GM19328 (cell line): ENCODE data around the gene SDK1.

Source experiments
- ATAC-seq: cut with Tn5 transposase; IDR thresholded peaks from one replicate; pipeline ENCODE4 v1.9.1; 2021; ENCODE audit warnings: mild to moderate bottlenecking, moderate library complexity; ENCODE audit not compliant: unreplicated experiment

The SDK1 gene

DNA sequence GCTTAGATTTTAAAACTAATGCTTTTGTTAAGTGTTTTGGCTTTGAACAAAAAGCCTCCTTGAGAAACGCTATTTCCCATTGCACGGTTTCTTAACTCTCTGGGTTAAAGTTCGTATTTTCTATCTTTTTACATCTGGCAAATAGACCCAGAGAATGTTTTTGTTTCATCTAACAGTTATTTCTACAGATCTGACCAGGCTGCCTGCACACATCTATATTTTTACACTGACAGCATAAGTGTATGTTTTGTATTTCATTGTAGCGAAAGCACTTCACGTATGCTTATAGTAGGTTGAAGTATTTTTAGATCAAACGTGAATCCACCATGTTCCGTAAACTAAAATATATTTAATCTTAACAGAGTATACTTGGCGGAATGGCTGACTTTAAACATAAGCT is 477.3 kb downstream of the SDK1 start:
- no peak for ATAC-seq

DNA sequence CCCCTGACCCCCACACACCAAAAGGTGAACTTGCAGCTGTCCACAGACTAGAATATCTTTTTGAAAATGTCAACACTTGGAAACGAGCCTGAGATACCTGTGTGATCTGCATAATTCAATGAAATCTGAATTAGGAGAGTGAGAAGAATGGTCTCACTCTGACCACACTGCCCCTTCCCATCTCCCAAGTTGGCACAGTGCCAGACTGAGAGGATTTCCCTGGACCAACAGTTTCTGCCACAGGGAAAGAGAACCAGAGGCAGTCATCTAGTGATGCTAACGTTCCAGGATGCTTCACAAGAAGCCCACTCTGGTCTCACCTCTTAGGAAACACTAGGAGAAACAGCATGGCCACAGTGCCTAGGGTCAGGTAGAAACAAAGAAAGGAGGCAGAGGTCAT is 479.0 kb downstream of the SDK1 start:
- no peak for ATAC-seq

GRCh38 chr7:3780525-3780924 is 479.5 kb downstream of the SDK1 start:
- ATAC-seq: no peak

- no peak for ATAC-seq
These were observed 480.6 kb downstream of the SDK1 start for GRCh38 chr7:3781607-3782006.

DNA sequence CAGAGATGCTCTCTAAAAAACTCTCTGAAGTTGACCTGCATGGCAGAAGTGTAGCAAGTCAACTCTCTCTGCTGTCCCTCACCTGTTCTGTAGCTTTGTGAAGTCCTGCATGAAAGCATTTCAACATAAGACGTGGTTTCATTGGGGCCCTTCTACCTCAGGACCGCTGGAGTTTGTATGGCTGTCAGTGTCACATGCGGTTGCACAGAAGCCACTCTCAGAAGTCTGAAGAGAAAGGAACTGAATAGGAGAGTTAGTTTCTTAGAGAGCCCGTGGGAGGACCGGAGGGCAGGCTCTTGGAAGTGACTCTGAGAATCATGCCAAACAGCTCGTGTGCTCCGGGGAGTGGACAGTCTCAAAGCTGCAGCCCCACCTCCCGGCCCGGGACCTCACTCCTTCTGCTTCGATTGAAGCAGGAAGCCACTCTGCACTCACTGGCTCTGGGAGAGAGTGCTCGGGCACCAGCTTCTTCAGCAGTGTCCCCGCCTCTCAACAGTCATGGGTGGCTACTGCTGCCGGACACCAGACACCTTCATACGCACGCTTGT is 486.7 kb downstream of the SDK1 start:
- ATAC-seq: no peak

DNA sequence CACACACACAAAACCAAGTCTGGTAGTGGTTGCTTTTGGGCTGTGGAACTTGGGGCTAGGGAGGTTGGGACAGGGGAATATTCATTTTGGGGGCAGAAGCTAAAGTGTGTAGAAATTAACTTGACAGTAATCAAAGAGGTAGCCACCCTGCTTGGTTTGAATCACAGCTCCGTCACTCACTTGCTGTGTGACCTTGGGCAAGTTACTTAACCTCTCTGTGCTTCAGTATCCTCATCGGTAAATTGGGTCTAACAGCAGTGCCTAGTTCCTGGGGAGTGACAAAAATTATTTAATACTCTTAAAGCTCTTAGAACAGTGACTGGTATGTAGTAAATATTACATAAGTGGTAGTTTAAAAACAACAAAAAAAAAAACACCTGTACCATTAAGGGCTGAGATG is 489.8 kb downstream of the SDK1 start:
- no peak for ATAC-seq

- no peak for ATAC-seq
These were observed 490.3 kb downstream of the SDK1 start for GRCh38 chr7:3791327-3791726.

DNA sequence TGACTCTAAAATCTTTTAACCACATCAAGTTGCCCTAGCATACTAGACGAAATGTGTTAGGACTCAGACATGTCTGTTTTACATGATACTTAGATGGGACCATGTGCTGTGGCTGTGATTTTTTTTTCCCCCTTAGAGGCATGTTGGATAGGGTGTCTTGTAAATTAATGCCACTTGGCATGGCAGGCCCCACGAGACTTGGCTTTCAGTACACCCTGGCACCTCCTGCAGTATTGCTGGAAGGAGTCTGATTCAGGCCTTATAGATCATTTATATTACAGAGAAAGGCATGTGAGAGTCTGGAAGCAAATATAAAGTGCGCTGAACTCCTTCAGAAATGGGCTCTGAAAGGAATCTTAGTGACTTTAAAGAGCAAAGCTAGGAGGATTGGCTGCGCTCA is 494.1 kb downstream of the SDK1 start:
- no peak for ATAC-seq

- no peak for ATAC-seq
These were observed 494.7 kb downstream of the SDK1 start for GRCh38 chr7:3795781-3796180.

DNA sequence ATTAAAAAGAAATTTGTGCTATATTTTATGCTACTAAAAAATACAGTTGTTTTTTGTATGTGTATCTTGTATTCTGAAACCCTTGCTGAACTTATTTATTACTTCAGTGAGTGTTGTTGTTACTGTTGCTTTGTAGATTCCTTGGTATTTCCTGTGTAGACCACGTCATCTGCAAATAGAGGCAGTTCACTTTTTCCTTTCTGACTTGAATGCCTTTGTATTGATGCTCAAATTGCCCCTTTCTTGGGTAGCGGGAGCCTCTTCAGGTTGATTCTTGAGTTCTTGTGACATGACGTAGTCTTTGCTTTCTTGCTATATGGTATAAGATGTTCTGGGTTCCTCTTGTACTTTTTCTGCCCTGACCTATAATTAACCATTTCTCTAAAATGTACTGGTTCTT is 504.1 kb downstream of the SDK1 start:
- ATAC-seq: no peak

DNA sequence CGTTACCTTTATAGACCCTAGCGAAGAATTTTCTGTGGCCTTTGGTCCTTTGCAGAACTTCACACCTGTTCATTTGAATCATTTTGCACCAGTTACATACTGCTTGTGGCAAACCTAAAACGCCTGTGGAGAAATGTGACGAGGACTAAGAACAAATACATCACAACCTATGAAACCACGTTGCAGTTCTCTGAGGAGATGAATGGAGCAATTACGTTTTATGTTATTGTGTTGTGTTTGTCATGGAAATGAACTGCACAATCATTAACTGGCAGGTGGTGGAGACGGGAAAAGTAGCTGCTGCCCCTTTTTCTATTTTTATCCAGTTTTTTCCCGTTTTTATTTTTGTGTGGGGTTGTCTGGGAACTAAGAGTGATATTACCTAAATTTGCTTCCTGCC is 505.5 kb downstream of the SDK1 start:
- ATAC-seq: no peak

DNA sequence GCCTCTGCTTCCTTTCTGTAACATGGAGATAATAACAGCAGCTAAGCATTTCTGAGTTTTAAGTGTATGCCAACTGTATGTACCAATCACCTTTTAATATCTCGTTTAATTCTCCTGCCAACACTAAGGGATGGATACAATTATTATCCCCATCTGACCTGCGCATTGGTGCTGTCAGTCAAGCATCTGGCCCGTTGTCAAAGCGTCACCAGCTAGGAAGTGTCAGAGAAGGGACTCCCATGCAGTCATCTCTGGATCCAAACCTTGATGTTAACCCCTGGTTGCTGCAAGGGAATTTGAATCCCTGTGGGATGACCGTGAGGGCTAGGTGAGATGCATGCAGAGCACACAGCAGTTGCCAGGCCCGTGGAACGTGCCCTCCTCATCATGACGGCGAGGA is 506.8 kb downstream of the SDK1 start:
- no peak for ATAC-seq

GRCh38 chr7:3821488-3821887 is 520.4 kb downstream of the SDK1 start:
- no peak for ATAC-seq

- no peak for ATAC-seq
These were observed 524.4 kb downstream of the SDK1 start for GRCh38 chr7:3825491-3825890.

- no peak for ATAC-seq
These were observed 531.1 kb downstream of the SDK1 start for GRCh38 chr7:3832199-3832598.

DNA sequence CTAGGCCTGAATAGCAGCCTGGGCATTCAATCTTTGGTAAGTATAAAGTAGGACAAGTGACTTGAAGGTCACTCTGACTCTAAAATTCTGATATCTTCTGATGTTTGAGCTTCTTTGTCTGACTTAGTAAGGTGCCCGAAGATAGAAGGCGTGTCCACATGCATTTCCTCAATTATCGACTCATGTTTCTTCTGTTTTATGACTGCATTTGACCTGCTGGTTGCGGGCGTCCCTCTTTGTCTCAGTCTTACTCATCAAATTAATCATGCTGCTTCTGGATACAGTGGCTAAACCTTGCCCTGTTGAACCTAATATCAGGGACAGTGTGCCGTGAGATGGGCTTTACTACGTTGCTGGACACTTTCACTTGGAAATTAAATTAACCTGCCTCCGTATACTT is 534.1 kb downstream of the SDK1 start:
- no peak for ATAC-seq

GRCh38 chr7:3836855-3837254 is 535.8 kb downstream of the SDK1 start:
- ATAC-seq: no peak

DNA sequence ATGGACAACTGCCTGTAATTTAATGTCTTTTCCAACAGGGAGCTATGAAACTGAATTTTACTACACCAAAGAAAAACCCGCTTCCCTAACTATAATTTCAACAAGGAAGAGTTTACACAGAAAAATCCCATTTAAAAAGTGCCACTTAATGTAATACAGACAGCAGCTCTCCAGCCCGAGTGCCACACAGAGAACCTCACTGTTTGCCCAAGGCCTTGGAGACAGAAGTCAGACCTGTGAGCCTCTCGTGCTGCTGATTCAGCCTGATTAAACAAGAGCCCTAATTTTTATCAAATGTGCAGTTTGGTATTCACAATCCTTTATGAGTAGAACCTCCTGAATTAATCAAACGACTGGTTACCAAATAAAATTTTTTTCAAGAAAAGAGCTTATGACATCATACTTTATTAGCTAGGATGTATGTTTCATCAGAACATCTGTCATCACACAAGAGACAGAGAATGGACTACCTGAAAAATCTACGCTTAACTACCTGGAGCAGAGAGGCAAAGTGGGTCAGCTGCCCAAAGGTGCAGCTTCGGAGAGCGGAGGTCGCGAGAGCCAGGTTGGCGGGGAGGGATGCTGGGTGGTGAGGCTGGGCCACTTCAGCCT is 543.6 kb downstream of the SDK1 start:
- no peak for ATAC-seq

DNA sequence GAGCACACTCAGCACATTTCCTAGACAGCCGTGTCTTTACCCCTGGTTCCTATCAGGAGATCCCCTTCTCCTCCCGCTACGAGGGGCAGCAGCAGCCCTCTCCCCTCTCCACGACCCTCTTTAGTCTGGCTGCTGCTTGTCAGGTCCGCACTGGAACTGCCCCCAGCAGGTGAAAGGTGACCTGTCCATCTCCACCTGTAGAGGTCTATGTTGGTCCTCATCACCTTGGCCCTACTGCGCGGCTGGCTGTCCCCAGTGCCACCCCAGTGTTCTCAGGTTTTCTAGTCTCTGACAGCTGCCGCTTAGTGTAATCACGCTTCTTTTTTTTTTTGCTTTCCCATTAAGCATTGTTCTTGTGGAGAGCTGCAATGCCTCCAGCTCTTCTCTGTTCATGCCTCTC is 545.7 kb downstream of the SDK1 start:
- ATAC-seq: no peak

- no peak for ATAC-seq
These were observed 546.3 kb downstream of the SDK1 start for GRCh38 chr7:3847336-3847735.

- ATAC-seq: no peak
These were observed 558.4 kb downstream of the SDK1 start for GRCh38 chr7:3859431-3859830.

GRCh38 chr7:3860932-3861331 is 559.9 kb downstream of the SDK1 start:
- ATAC-seq: no peak

DNA sequence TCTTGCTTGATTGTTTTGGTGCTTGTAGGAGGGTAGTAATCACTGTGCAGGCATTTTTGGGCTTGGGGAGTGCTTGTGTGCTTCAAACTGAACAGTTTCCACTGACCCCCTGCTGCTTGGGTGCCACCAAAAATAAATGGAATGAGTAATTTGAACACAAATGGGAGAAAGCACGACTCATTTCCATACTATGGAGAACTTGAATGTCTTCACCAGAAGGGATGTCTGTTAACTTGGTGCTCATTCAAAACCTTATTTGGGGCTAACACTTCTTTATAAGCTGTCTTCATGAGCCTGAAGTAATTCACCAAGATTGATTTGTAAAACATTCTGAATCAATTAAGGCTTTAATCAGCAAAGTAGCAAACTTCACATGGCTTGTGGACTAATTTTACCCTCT is 560.3 kb downstream of the SDK1 start:
- ATAC-seq: no peak
